ENCODE results near the gene HAX1. TPM values are rescaled to one million over a fixed set of nuclear protein-coding genes. Genes with fewer than 3 reads are reported as not detected.

Gene HAX1
- polyA plus RNA-seq, 1 donor from 2014 or later = 126 TPM

- Histone ChIP-seq H3K36me3 (ENCODE audit: insufficient read depth, low read length) (peaks cover 16% of the 10 kb centered on the region), H3K4me2 (ENCODE audit: low read length) (no peak overlapping the region), H3K79me2 (replicated peaks; ENCODE audit: insufficient read depth, low read length) (no peaks in the 10 kb centered on the region), H3K9me3 (ENCODE audit: low read length) (no peaks in the 10 kb centered on the region), H3K27ac (ENCODE audit: low read length) (no peak overlapping the region), H3F3A (ENCODE audit: insufficient read depth, low read length, poor library complexity, severe bottlenecking) (no peaks in the 10 kb centered on the region), H3K9me2 (ENCODE audit: insufficient read depth, low read length) (no peaks in the 10 kb centered on the region), H3K4me3 (ENCODE audit: low read length) (no peak overlapping the region), H3K27me3 (ENCODE audit: insufficient read depth, low read depth, low read length) (no peaks in the 10 kb centered on the region), H4K20me1 (ENCODE audit: insufficient read depth) (peaks cover 6% of the 10 kb centered on the region), H3K9ac (ENCODE audit: low read length) (no peak overlapping the region), H2AFZ (ENCODE audit: low read depth, low read length) (no peak overlapping the region)
- TF ChIP-seq RAD21 (conservative IDR thresholded peaks at IDR 0.05) (no peak), SMC3 (conservative IDR thresholded peaks at IDR 0.05; ENCODE audit: poor library complexity) (no peak), TAF1 (IDR thresholded peaks at IDR 0.05; ENCODE audit: low read depth) (no peak), MXI1 (conservative IDR thresholded peaks at IDR 0.05; ENCODE audit: poor library complexity, severe bottlenecking) (no peak), CTCF (IDR thresholded peaks at IDR 0.05; ENCODE audit: poor library complexity, severe bottlenecking) (no peak), REST (IDR thresholded peaks at IDR 0.05; ENCODE audit: borderline replicate concordance) (no peak), EP300 (conservative IDR thresholded peaks at IDR 0.05; ENCODE audit: poor library complexity, severe bottlenecking) (no peak), EZH2 (IDR thresholded peaks at IDR 0.05; ENCODE audit: borderline replicate concordance, insufficient read depth, low read length, poor library complexity, severe bottlenecking) (no peak), POLR2AphosphoS5 (IDR thresholded peaks at IDR 0.05) (no peak)
Observed at GRCh38 chr1:154240294-154240833, 32.1 kb upstream of the HAX1 start.

GRCh38 chr1:154241703-154242351 is 30.6 kb upstream of the HAX1 start:
- peaks cover 6% of the 10 kb centered on the region for H4K20me1 ChIP-seq (ENCODE audit: insufficient read depth)

More at GRCh38 chr1:154241703-154242351, 30.6 kb upstream of the HAX1 start:
- H2AFZ ChIP-seq (ENCODE audit: low read depth, low read length) = no peak overlapping the region
- no peak overlapping the region for H3K4me3 ChIP-seq (ENCODE audit: low read length)
- no peaks in the 10 kb centered on the region for H3K9me2 ChIP-seq (ENCODE audit: insufficient read depth, low read length)
- no peaks in the 10 kb centered on the region for H3K79me2 ChIP-seq (replicated peaks; ENCODE audit: insufficient read depth, low read length)
- H3K9me3 ChIP-seq (ENCODE audit: low read length) = no peaks in the 10 kb centered on the region
- H3K9ac ChIP-seq (ENCODE audit: low read length) = no peak overlapping the region
- peaks cover 15% of the 10 kb centered on the region for H3K36me3 ChIP-seq (ENCODE audit: insufficient read depth, low read length)
- H3K27ac ChIP-seq (ENCODE audit: low read length) = no peak overlapping the region
- no peaks in the 10 kb centered on the region for H3F3A ChIP-seq (ENCODE audit: insufficient read depth, low read length, poor library complexity, severe bottlenecking)
- TF ChIP-seq CTCF (IDR thresholded peaks at IDR 0.05; ENCODE audit: poor library complexity, severe bottlenecking) (no peak), SMC3 (conservative IDR thresholded peaks at IDR 0.05; ENCODE audit: poor library complexity) (no peak), EZH2 (IDR thresholded peaks at IDR 0.05; ENCODE audit: borderline replicate concordance, insufficient read depth, low read length, poor library complexity, severe bottlenecking) (no peak), RAD21 (conservative IDR thresholded peaks at IDR 0.05) (no peak), EP300 (conservative IDR thresholded peaks at IDR 0.05; ENCODE audit: poor library complexity, severe bottlenecking) (no peak)
- no peak overlapping the region for H3K4me2 ChIP-seq (ENCODE audit: low read length)
- no peaks in the 10 kb centered on the region for H3K27me3 ChIP-seq (ENCODE audit: insufficient read depth, low read depth, low read length)
